Esophagus squamous epithelium (tissue), 5 donors: ENCODE measurements around the gene ST8SIA6. TPM values are rescaled to one million over a fixed set of nuclear protein-coding genes. Genes with fewer than 3 reads are reported as not detected.

Source experiments
- DNase-seq: peaks from one replicate; lab custom pipeline; 2025; lab: John Stamatoyannopoulos, UW
- H3K27ac ChIP-seq, 4 donors: fragments of 200-600 bp; sonication (generic); one replicate each; pipeline ENCODE4 v1.5.1; 2016 to 2019; ENCODE audit warnings: mild to moderate bottlenecking in 1 of 4
- H3K27me3 ChIP-seq, 4 donors: fragments of 200-600 bp; sonication (generic); 1 replicate in 3 of 4; 2 replicates in 1 of 4; pipeline versions ENCODE4 v1.5.1 to v1.6.0; 2017 to 2021; ENCODE audit warnings: antibody characterized with exemption in 1 of 4
- H3K36me3 ChIP-seq, 3 donors: fragments of 200-600 bp; sonication (generic); one replicate each; pipeline ENCODE4 v1.5.1; 2016 to 2019
- H3K4me1 ChIP-seq, 3 donors: fragments of 200-600 bp; sonication (generic); one replicate each; pipeline ENCODE4 v1.5.1; 2017 to 2019
- H3K4me3 ChIP-seq, 4 donors: fragments of 200-600 bp; sonication (generic); 1 replicate in 3 of 4; 2 replicates in 1 of 4; pipeline ENCODE4 v1.5.1; 2016 to 2019; ENCODE audit warnings: mild to moderate bottlenecking in 2 of 4, moderate library complexity in 1 of 4
- H3K9me3 ChIP-seq, 3 donors: fragments of 200-600 bp; sonication (generic); one replicate each; pipeline ENCODE4 v1.5.1; 2016 to 2019
- POLR2A ChIP-seq, 4 donors: fragments of 450-650 bp; IDR thresholded peaks; one replicate each; pipeline ENCODE4 v1.6.1; 2017; ENCODE audit warnings: antibody characterized with exemption in 4 of 4, mild to moderate bottlenecking in 4 of 4, moderate library complexity in 3 of 4
- WGBS, 2 donors: methylation state at CpG; one replicate each; pipeline ENCODE4 v1.1.5; 2018; 5-methylcytosine and 5-hydroxymethylcytosine counted together
- intact Hi-C: fragments of 100-400 bp; cut with DNase I; formaldehyde crosslinking; loops from one replicate; pipeline ENCODE4 v1.15.0; 2022
- total RNA-seq, 4 donors: library from RNA; depleted of rRNA; stranded (reverse); fragments of >200 nt; gene quantifications; one replicate each; pipeline ENCODE4 v1.1.0, GENCODE V29; 2016
- TF ChIP-seq, protein P1 (sequence below), 6 experiments: fragments of 450-650 bp in 4 of 6; fragments of 200-600 bp in 2 of 6; sonication (generic) in 2 of 6; IDR thresholded peaks; one replicate each; pipeline ENCODE4 v1.5.1; 2016 to 2019; ENCODE audit warnings: antibody characterized with exemption in 6 of 6, mild to moderate bottlenecking in 4 of 6, moderate library complexity in 4 of 6
- donor health status: DM: yes; HTN: yes; CAD: no.

ST8SIA6 gene
- total RNA-seq, 4 donors from 2014 or later, result 0.53 to 2.3 (median 1.2) TPM

DNA sequence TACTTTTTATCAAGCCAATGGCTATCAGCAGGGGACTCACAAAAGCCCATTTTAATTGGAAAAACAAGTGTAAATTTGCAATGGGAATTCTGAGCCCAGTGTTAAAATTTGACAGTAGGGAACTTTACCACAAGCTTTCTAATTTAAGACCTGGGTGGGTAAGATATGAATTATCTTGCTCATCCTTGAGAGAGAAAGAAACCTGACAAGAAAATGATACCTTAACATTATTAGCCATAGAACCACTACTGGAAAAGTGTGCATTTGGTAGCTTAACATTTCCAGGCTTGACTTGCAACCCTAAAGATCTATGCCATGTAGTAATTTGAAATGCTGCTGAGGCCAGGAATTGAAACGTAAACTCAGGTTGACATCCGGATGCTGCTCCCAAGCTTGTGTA lies 2.7 kb upstream of the ST8SIA6 start:
- peaks cover 10 to 24% (median 14%) of the 10 kb centered on the region in 3 donors for H3K4me1 ChIP-seq
- H3K27me3 ChIP-seq, result peaks cover 0 to 43% (median 0%) of the 10 kb centered on the region in 4 donors
- H3K9me3 ChIP-seq, result no peaks in the 10 kb centered on the region
- H3K4me3 ChIP-seq, result no peak overlapping the region
- no peak overlapping the region for H3K27ac ChIP-seq
- intact Hi-C loops, result no loop called here
- no peaks in the 10 kb centered on the region for H3K36me3 ChIP-seq
- no peak for TF ChIP-seq POLR2A (IDR thresholded peaks at IDR 0.05)
- TF ChIP-seq, protein P1, sequence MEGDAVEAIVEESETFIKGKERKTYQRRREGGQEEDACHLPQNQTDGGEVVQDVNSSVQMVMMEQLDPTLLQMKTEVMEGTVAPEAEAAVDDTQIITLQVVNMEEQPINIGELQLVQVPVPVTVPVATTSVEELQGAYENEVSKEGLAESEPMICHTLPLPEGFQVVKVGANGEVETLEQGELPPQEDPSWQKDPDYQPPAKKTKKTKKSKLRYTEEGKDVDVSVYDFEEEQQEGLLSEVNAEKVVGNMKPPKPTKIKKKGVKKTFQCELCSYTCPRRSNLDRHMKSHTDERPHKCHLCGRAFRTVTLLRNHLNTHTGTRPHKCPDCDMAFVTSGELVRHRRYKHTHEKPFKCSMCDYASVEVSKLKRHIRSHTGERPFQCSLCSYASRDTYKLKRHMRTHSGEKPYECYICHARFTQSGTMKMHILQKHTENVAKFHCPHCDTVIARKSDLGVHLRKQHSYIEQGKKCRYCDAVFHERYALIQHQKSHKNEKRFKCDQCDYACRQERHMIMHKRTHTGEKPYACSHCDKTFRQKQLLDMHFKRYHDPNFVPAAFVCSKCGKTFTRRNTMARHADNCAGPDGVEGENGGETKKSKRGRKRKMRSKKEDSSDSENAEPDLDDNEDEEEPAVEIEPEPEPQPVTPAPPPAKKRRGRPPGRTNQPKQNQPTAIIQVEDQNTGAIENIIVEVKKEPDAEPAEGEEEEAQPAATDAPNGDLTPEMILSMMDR (IDR thresholded peaks at IDR 0.05), result no peak
- no peak for DNase-seq
- WGBS, 2 donors, result 93 to 98% methylated on average over 2 of the region's 2 CpGs

DNA sequence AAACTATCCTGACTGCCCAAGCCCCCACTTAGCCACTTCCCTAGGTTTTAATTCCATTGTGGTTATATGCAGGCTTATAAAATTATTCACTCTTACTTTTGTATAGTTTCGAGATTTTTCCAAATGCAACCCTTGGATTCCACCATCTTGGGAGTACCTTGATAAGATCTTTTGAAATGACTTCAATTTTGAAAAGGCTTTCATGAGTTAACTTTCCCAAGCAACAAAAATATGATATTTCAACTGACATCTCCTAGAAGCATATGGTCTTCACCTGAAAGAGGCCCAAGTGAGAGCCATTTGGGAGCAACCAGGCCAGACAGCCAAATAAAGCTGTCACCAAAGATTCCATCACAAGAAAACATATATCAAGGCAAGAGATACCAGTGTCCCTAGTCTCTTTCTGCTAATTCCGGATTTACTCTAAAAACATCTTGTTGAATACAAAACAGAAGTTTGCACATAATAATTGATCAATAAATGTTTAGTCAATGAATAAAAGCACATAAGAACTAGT lies 1.7 kb upstream of the ST8SIA6 start:
- Histone ChIP-seq H3K36me3 (no peaks in the 10 kb centered on the region), H3K4me1 (peaks cover 10 to 24% (median 14%) of the 10 kb centered on the region in 3 donors), H3K4me3 (no peak overlapping the region), H3K9me3 (no peaks in the 10 kb centered on the region), H3K27ac (no peak overlapping the region), H3K27me3 (peaks cover 0 to 53% (median 0%) of the 10 kb centered on the region in 4 donors)
- intact Hi-C loops, result no loop called here
- DNase-seq, result no peak
- WGBS, 2 donors, result 89 to 91% methylated on average over 2 of the region's 2 CpGs
- TF ChIP-seq, protein P1 (IDR thresholded peaks at IDR 0.05), result no peak
- TF ChIP-seq POLR2A (IDR thresholded peaks at IDR 0.05), result no peak

DNA sequence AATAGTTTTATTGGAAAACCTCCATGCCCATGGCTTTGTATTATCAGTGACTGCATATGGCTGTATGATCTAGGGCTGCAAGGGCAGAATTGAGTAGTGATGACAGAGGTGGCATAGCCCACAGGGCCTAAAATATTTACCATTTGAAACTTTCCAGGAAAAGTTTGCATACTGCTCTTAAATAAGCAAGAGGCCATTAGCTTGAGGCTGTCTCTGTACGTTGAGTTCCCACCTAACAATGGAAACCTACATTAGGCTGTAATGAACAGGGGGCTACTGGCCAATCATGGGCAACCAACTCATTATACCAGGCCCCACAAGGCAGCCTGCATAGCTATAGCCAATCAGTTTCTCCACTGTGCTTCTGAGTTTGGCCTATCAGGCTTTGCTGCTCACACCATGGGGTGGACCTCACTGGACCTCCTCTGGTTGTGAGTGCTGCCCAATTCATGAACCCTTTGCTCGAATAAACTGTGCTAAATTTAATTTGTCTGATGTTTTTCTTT lies 673 bp upstream of the ST8SIA6 start:
- DNase-seq, result no peak
- H3K27me3 ChIP-seq, result peaks cover 0 to 63% (median 0%) of the 10 kb centered on the region in 4 donors
- intact Hi-C loops, result no loop called here
- H3K9me3 ChIP-seq, result no peaks in the 10 kb centered on the region
- WGBS, 2 donors, result 88 to 93% methylated on average over 2 of the region's 2 CpGs
- TF ChIP-seq POLR2A (IDR thresholded peaks at IDR 0.05), result no peak
- TF ChIP-seq, protein P1 (IDR thresholded peaks at IDR 0.05), result no peak
- peaks cover 10 to 24% (median 14%) of the 10 kb centered on the region in 3 donors for H3K4me1 ChIP-seq
- H3K27ac ChIP-seq, result peak overlapping the region in 1 of 4 donors; percentile 15
- H3K4me3 ChIP-seq, result peak overlapping the region in 2 of 4 donors; percentile 53 to 71
- no peaks in the 10 kb centered on the region for H3K36me3 ChIP-seq

DNA sequence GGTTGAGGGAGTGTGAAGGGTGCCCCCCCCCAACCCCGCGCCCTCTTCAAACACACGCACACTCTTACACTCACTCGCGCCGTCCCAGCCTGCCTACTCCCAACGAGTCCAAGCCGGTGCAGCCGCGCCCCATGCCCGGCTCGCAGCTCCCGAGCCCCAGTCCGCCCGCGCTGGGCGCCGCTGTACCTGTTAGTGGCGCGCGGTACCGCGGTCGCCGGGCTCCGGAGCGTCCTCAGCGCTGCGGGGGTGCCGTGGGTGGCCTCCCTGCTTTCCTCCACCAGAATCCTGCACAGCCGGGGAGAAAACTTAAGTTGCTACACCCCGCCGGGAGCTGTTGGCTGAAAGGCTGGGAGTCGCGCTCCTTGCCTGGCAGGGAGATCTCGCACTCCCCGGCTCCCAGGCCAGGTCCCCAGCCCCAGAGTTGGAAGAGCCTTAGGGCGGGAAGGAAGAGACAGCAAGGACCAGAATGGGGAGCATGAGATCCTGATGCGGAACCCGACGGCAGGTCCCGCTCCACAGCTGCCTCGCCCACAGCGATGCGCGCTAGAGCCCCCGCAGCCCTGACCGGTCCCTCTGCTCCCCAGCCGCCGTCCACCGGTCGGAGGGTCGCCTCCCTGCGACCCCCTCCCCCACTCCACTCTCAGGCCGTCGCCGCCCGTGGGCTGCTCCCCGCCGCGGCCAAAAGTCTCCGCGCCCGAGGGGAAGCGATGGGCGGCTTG lies 863 bp downstream of the ST8SIA6 start:
- Histone ChIP-seq H3K27ac (peak overlapping the region in 2 of 4 donors; percentile 55 to 66), H3K27me3 (peaks cover 0 to 65% (median 0%) of the 10 kb centered on the region in 4 donors), H3K4me3 (peak overlapping the region; percentile 24 to 71 (median 44)), H3K36me3 (no peaks in the 10 kb centered on the region), H3K4me1 (peaks cover 10 to 24% (median 14%) of the 10 kb centered on the region in 3 donors), H3K9me3 (peaks cover 0 to 3% (median 0%) of the 10 kb centered on the region in 3 donors)
- WGBS, 2 donors, result 1% methylated on average over 14 of the region's 66 CpGs; no CpG with 5 or more reads in 1 of the 2 donors
- TF ChIP-seq, protein P1 (IDR thresholded peaks at IDR 0.05), result no peak
- no peak for TF ChIP-seq POLR2A (IDR thresholded peaks at IDR 0.05)
- intact Hi-C loops, result no loop called here
- DNase-seq, result no peak

DNA sequence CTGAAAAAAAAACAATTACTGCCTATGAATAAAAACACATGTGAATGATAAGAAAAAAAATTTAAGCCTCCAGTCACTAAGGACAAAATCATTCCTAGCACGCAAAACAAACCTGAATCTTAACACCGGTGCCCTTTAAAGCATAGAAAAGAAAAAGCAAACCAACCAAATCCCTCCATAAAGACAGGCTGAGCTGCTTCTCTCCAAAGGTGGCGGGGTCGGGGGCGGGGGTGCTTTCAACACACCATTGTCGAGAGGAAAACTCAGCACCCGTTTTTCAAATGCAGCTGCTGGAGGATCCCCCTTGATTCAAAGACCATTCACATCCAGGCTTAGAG lies 1.4 kb downstream of the ST8SIA6 start:
- Histone ChIP-seq H3K4me3 (peak overlapping the region; percentile 24 to 71 (median 44)), H3K9me3 (peaks cover 0 to 8% (median 0%) of the 10 kb centered on the region in 3 donors)

More for the DNA sequence above, 1.4 kb downstream of the ST8SIA6 start:
- Histone ChIP-seq H3K27ac (peak overlapping the region in 2 of 4 donors; percentile 55 to 66), H3K27me3 (peaks cover 0 to 65% (median 0%) of the 10 kb centered on the region in 4 donors), H3K36me3 (no peaks in the 10 kb centered on the region), H3K4me1 (peaks cover 10 to 24% (median 14%) of the 10 kb centered on the region in 3 donors)
- 17 to 23% methylated on average over 6 to 7 of the region's 7 CpGs for WGBS, 2 donors
- intact Hi-C loops, result no loop called here
- DNase-seq, result no peak
- TF ChIP-seq POLR2A (IDR thresholded peaks at IDR 0.05), result no peak
- TF ChIP-seq, protein P1 (IDR thresholded peaks at IDR 0.05), result no peak
